GM19324 (cell line): Measurements from ENCODE around the gene ATP12A.

Experiments used
- ATAC-seq: cut with Tn5 transposase; IDR thresholded peaks from one replicate; pipeline ENCODE4 v1.9.1; 2021; ENCODE audit warnings: mild to moderate bottlenecking, moderate library complexity; ENCODE audit not compliant: unreplicated experiment, low FRiP score

Gene ATP12A

GRCh38 chr13:24759197-24759596 lies 79.0 kb downstream of the ATP12A start:
- ATAC-seq, result no peak
